GM23338 (cell line): ENCODE results near the gene WHAMM.

Experiments used
- CREB1 ChIP-seq: fragments of 250-450 bp; sonication (Bioruptor Pico); IDR thresholded peaks from 2 replicates; pipeline ENCODE4 v1.5.0; 2020; ENCODE audit warnings: low read depth, mild to moderate bottlenecking, moderate library complexity
- CTCF ChIP-seq, 2 experiments: fragments of 200-600 bp in 1 of 2; sonication (generic) in 1 of 2; conservative IDR thresholded peaks; 2 replicates each; pipeline versions ENCODE4 v1.5.1 to v1.6.1; 2016 to 2017; ENCODE audit warnings: antibody characterized with exemption in 2 of 2, low read depth in 2 of 2, mild to moderate bottlenecking in 2 of 2, moderate library complexity in 1 of 2
- EZH2 ChIP-seq: fragments of 200-600 bp; sonication (generic); IDR thresholded peaks from one replicate; pipeline ENCODE4 v1.8.0; 2017; ENCODE audit warnings: antibody characterized with exemption, mild to moderate bottlenecking, low read depth; ENCODE audit not compliant: unreplicated experiment
- EZH2phosphoT487 ChIP-seq: fragments of 200-600 bp; sonication (generic); IDR thresholded peaks from one replicate; pipeline ENCODE4 v1.8.1; 2018; ENCODE audit warnings: antibody characterized with exemption; ENCODE audit not compliant: unreplicated experiment
- JUNB ChIP-seq: IDR thresholded peaks from one replicate; pipeline ENCODE4 v1.6.1; 2016; ENCODE audit warnings: antibody characterized with exemption; ENCODE audit not compliant: unreplicated experiment
- NANOG ChIP-seq: IDR thresholded peaks from 2 replicates; pipeline ENCODE4 v1.6.1; 2016; ENCODE audit warnings: antibody characterized with exemption, borderline replicate concordance
- POLR2AphosphoS5 ChIP-seq: IDR thresholded peaks from 2 replicates; pipeline ENCODE4 v1.6.1; 2016; ENCODE audit warnings: antibody characterized with exemption, low read depth
- REST ChIP-seq: IDR thresholded peaks from one replicate; pipeline ENCODE4 v1.6.1; 2018; ENCODE audit warnings: antibody characterized with exemption; ENCODE audit not compliant: unreplicated experiment
- STAT1 ChIP-seq: IDR thresholded peaks from one replicate; pipeline ENCODE4 v1.6.1; 2016; ENCODE audit warnings: antibody characterized with exemption; ENCODE audit not compliant: unreplicated experiment
- ZNF114 ChIP-seq: fragments of 250-450 bp; sonication (Bioruptor Pico); IDR thresholded peaks from 2 replicates; pipeline ENCODE4 v1.5.0; 2020; ENCODE audit warnings: mild to moderate bottlenecking, moderate library complexity
- ZNF331 ChIP-seq: fragments of 250-450 bp; sonication (Bioruptor Pico); IDR thresholded peaks from 2 replicates; pipeline ENCODE4 v1.5.0; 2020; ENCODE audit warnings: low read depth, mild to moderate bottlenecking, moderate library complexity
- TF ChIP-seq, protein P1 (sequence below): IDR thresholded peaks from 2 replicates; pipeline ENCODE4 v1.6.1; 2016; ENCODE audit warnings: antibody characterized with exemption

DNA sequence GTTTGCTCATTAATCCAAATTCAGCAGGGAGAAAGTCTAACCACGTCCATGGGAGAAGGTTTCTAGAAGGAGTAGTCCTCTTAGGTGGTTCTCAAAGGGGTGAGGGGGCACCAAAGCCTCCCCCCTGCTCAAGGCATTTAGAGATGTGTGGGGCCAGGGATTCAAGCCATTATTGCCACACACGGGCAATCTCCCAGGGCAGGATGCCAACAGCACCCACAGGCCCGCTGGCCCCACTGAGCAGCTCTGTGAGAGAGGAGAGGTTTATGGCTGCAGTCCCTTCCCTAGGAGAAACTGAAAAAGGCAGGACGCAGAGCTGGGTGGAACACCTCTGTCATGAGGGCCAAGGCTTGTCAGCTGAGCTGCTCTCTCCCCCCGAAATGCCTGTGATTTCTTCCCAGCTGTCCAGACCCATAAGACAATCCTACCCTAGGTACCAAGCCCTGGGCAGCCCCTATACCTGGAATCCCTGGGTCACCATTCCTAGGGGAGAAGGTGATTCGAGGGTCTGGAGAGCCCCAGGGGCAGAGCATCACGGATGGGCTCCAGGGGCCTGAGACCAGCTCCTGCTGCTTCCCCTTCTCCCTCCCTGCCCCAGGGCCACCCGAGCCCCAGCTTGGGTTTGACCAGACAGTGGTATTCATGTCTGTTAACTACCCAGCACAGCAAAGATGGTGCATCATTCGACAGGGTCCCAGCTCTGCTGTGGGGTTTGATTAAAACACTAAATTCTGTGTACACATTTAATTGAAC is 39.0 kb downstream of the WHAMM start:
- no peak for TF ChIP-seq EZH2
- TF ChIP-seq CTCF (conservative IDR thresholded peaks at IDR 0.05; ENCODE audit: low read depth in 2 of 2), result no peak
- TF ChIP-seq ZNF331 (CRISPR knock-in tag), result no peak
- no peak for TF ChIP-seq REST
- no peak for TF ChIP-seq POLR2AphosphoS5
- TF ChIP-seq CREB1 (CRISPR knock-in tag), result no peak
- TF ChIP-seq ZNF114 (CRISPR knock-in tag), result no peak
- no peak for TF ChIP-seq EZH2phosphoT487
- no peak for TF ChIP-seq JUNB
- TF ChIP-seq, protein P1, sequence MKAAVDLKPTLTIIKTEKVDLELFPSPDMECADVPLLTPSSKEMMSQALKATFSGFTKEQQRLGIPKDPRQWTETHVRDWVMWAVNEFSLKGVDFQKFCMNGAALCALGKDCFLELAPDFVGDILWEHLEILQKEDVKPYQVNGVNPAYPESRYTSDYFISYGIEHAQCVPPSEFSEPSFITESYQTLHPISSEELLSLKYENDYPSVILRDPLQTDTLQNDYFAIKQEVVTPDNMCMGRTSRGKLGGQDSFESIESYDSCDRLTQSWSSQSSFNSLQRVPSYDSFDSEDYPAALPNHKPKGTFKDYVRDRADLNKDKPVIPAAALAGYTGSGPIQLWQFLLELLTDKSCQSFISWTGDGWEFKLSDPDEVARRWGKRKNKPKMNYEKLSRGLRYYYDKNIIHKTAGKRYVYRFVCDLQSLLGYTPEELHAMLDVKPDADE, result no peak
- no peak for TF ChIP-seq NANOG
- TF ChIP-seq STAT1, result no peak
